Measurements from ENCODE around the gene TTYH3.

TTYH3 gene

DNA sequence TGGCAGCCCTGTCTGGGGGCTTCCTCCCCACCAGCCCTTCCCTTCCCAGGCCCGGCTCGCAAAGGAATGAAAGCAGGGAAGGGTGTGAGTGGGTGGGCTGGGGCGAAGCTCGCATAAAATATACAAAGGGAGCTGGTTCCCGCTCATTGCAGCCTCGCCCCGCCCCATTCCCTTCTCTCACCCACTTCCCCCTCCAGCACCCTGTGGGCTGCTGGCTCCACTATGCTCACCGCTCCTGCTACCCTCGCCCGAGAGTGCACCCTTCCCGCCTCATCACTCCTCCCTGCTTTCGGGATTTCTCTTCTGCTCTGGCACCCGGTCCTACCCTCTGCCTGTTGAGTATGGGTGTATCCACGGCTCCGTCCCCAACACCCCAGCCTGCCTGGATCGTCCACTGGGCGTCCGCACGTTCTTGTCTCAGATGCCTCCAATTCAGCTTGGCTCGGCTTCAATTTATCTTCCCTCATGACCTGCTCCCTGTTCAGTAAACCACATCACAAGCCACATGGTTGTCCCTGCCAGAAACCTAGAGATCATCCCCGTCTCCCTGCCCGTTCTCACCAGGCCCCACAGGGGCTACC is 14.4 kb upstream of the TTYH3 start:
- no peak for DNase-seq

DNA sequence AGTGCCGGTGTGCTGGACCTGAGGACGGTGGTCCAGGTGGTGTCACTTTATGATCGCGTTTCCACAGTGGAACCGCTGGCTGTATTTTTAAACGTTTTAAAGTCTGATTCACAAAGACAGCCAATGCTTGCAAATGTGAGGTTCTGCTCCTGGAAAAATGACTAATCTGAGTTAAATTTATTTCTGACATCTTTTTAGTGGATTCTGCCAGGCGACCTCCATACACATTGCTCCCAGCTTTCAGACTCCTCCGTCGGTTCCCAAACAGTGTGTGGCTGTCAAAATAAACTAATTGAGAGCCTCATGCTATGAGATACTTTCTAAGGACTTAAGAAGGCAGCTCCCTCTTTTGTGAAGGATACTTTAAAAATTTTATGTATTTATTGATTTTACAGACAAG is 12.7 kb upstream of the TTYH3 start:
- no peak for DNase-seq

DNA sequence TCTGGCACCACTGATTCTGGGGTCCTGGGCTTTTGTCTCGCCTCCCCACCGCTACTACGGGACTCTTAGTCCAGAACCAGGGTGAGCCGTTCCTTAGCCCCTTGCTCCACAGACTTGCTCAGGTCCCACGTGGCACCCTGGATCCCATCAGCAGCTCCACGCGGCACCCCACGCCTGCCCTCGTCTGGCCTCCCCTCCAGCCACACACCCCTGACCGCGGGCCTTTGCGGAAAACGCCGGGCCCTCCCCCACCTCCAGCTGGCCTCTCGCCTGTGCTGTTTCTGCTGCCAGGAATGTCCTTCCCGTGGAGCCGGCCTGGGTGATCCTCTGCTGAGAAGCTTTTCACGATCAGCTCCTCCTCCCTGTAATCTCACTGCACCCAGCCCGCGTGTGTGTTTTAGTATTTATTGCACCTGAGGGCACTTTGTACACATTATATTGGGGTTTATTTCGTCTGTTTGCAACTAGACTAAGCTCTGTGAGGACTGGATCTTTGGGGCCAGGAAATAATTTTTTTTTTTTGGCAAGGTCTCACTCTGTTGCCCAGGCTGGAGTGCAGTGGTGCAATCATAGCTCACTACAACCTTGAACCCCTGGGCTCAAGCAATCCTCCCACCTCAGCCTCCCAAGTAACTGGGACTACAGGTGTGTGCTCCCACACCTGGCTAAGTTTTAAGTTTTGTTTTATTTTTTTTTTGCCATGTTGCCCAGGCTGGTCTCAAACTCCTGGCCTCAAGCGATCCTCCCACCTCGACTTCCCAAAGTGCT is 10.5 kb upstream of the TTYH3 start:
- no peak for DNase-seq

DNA sequence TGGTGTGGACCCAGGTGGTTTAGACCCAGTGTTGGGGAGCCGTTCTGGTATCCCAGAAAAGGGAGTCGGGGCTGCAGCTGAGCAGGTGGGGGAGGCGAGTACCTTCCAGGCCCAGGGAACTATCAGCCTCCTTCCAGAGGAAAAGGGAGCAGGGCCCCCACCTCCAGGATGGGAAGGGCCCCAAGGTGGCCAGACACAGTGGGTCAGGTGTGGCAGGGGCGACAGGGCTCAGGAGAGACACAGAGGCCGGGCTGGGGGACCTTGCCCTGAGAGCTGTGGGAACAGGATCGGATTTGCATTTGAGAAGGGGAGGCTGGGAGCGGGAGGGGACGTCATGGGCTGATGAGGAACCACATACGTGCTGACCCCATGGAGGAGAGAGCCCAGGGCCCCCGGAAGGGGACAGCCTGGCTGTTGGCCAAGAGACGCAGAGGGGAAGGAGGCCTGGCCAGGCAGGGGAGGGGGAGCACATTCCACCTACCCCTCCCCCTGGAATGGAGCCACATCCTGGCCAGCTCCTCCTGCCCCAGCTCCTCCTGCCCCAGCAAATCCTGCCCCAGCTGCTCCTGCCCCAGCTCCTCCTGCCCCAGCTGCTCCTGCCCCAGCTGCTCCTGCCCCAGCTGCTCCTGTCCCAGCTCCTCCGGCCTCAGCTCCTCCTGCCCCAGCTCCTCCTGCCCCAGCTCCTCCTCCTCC is 9.7 kb upstream of the TTYH3 start:
- DNase-seq = no peak

DNA sequence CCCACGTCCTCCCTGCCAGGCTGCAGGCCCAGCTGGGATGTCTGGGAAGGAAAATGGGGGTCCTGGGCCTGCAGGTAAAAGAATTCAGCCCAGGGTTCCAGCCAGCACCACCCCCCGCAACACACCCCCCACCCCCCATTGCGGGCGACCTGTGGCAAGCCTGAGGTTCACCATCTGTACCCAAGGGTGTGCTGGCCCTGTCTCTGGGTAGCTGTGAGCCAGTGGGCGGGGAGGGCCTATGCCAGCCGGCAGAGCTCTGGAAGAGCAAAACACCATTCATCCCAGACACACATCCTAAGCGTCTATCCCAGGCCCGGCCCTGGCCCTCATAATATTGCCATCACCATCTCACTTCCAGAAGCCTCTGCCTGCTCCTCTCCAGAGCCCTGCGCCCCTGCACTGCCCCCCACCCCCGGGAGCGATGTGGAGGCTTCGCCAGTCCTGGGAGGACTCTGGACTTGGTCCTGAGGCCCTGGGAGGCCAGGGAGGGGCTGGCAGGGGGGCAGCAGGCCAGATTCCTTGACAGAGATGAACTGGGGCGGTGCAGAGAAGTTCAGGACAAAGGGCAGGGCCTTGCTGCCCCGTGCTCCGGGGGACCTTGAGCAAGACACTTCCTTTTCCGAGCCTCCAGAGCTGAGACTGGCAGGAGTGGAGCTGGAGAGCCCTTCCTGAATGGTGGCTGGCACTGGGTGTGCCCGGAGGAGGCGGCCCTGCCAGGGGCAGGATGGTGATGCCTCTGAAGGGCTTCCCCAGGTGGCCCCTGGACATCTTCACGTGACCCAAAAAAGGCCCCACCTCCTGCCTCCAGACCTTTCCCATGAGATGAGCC is 8.7 kb upstream of the TTYH3 start:
- no peak for DNase-seq

DNA sequence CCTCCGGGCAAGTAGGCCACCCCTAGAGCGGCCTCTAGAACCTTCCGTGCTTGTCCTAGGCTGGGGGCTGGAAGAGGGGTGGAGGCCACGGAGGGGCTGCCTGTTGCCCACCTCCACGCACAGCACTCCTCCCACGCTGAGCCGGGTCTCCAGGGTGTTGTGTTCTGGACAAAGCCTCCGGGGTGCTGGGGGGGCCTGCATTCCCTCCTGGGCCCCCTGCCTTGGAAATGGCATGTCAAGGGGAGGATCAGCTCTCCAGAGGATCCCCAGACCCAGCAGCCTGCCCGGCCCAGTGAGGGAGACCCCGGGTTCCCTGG is 8.1 kb upstream of the TTYH3 start:
- DNase-seq = no peak

DNA sequence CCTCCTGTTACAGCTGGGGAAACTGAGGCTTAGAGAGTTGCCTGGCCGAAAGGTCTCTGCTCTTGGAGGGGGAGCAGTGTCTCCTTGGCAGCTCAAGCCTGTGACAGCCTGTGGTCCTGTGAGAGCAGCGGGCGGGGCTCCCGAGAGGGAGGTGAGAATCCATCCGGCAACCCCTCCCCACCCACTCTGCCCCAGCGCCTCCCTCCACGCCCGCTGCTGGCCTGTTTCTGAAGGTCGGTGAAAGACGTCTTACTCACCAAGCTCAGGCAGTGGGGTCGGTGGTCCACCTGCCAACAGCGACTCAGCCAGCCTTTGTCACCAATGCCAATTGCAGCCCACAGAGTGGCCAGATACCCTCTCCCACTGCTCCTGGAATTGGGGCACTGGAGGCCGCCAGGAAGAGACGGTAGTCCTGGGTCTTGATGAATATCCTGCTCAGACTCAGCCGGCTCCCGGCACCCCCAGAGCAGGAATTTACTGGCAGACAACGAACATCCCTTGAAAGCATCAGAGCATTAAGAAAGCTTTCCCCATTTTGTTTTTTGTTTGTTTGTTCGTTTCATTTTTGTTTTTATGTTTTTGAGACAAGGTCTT is 7.4 kb upstream of the TTYH3 start:
- DNase-seq = no peak

DNA sequence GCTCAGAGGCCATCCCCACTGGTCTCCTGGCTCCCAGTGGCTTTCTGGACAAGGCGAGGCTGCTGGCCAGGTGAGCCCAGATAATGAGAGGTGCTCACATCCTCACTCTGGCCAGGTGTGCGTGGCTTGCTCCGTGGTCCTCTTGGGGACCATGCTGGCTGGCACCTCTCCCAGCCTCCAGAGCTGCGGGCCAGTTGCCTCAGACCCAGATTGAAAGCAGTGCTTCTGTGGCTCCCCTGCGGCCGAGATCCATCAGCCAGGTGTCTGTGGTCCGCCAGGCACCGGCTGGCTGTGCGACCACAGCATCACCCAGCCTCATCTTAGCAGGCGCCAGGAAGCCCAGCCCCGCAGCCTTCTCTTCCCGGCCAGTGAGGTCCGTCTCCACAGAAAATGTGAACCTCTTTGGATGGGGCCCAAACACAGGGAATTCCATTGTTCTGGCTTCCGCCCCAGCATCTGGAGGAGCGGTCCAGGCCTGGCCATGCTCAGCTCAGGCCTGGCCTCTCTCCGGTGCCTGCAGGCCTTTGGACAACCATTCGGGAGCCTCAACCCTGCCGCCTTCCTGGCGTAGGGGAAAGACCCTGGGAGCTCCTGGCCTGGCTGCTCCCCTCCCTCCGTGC is 5.2 kb upstream of the TTYH3 start:
- no peak for DNase-seq

DNA sequence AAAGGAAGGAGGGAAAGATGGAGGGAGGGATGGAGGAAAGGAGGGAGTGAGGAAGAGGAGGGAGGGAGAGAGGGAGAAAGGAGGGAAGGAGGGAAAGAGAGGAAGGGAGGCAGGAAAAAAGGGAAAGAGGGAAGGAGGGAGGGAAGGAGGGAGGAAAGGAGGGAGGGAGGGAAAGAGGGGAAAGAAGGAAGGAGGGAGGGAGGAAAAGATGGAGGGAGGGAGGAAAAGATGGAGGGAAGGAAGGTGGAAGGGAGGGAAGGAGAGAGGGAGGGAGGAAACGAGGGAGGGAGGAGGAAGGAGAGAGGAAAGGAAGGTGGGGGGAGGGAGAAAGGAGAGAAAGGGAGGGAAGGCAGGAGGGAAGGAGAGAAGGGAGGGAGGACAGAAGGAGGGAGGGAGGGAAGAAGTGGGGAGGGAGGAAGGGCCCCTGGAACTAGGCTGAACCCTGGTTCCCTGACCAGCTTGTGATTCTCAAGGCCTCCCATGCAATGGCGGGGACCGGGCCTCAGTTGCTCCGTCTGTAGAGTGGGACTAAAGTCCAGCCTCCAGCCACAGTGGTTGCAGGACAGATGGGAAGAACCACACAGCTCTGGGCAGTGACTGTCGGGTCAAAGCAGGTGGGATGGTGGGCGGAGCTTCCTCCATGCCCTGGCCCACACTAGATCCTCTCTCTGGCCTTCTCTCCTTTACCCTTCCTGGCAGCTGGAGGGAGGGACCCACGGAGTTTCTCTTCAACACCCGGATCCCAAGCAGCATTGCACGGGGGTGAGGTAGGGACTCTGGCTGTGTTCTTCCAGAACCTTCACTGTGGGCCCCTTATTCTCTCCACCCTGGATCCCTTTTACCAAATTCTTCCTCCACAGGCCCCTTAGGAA is 4.3 kb upstream of the TTYH3 start:
- DNase-seq = no peak

DNA sequence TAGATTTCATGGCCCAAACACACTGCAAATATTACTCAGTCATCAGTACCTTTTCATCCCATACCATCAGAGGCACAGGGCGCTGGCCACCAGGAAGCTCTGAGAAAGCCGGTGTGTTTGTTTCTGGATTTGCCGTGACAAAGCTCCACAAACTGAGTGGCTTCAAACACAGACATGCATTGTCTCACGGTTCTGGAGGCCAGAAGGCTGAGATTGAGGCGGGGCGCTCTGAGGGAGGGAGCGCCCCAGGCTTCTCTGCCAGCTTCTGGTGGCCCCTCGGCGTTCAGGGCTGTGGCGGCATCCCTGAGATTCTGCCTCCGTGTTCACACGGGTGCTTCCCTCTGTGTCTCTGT is 3.7 kb upstream of the TTYH3 start:
- DNase-seq = no peak

DNA sequence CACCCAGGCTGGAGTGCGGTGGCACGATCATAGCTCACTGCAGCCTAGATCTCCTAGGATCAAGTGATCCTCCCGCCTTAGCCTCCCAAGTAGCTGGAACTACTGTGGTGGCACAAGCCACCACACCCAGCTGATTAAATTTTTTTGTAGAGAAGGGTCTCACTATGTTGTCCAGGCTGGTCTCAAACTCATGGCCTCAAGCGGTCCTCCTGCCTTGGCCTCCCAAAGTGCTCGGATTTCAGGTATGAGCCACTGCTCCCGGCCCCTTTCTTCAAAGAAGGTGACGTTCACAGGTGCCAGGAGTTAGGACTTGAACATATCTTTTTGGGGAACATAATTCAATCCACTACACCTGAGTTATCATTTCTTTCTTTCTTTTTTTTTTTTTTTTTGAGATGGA is 2.9 kb upstream of the TTYH3 start:
- no peak for DNase-seq

DNA sequence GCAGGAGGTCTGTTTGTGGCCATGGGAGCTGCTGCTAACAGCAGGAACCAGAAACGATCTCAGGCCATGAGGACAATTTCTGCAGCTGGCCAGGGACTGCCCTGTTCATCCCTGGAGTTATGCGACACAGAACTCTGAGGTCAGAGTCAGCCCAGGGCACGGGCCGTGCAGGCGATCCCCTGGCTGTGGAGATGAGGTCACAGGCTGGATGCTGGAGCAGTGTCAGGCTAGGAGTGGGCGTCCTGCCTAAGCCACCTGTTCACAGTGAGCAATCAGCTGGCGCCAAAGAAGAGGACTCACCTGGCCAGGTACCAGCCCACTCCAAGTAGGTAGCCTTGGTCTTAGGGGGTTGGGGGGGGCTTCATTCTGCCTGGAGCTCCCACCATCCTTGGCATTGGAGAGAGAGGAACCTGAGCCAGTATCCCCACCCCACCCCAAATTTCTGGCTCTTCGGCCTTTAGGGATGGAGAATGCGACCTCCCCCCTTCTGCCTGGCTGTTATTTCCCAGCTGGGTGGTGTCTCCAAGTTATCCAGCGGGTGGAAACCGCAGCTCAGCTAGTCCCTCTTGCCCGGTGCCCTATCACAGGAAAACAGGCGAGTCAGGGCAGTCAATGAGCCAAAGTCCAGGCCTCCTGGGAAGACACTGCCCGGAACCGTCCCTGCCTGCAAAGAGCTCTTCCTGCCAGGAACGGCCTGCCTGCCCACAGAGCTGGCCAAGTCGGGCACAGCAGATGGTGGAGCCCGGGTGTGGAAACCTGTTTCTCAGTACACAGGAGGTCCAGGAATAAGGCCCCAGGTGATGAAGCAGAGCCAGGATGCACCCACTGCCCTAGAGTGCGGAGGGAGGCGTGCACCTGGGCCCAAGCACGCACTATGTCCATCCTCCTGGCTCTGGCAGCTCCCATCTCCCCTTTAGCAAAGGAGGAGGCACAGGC is 1.8 kb upstream of the TTYH3 start:
- DNase-seq = no peak

DNA sequence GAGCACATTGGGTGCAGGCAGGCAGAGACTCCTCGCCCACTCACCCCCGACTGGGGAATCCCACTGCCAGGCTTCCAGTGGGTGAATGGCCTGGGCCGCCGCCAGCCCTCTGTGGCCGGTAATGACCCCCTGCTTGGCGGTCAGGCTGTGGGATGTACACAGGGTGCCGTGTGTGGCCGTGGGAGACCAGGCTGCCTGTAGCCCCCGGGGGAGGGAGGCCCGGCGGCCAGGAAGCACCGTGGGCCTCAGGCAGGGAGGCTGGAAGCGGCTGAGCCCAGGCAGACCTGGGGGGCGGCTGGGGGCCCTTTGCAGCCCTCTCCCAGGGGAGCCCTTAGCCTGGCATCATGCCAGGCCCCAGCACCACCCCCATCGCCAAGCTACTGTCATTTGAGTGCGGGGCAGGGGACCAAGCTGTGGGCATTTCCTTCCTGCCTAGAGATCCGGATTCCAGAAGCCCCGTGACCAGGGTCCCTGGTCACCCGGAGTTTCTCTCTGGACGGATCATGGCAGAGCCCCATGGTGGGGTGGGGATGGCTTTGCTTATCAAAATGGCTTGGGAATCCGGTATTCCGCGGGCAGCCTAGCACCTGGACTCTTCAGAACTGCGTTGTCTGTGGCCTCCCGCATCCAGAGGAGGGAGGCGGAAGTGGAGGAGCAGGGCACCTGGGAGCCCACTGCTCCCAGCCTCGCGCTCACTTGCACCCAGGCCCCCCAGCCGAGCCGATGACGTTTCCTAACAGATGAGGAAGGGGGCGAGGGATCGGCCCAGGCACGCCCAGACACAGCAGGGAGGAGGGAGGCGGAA is 1.1 kb downstream of the TTYH3 start:
- peak; percentile 57 to 67 for DNase-seq

DNA sequence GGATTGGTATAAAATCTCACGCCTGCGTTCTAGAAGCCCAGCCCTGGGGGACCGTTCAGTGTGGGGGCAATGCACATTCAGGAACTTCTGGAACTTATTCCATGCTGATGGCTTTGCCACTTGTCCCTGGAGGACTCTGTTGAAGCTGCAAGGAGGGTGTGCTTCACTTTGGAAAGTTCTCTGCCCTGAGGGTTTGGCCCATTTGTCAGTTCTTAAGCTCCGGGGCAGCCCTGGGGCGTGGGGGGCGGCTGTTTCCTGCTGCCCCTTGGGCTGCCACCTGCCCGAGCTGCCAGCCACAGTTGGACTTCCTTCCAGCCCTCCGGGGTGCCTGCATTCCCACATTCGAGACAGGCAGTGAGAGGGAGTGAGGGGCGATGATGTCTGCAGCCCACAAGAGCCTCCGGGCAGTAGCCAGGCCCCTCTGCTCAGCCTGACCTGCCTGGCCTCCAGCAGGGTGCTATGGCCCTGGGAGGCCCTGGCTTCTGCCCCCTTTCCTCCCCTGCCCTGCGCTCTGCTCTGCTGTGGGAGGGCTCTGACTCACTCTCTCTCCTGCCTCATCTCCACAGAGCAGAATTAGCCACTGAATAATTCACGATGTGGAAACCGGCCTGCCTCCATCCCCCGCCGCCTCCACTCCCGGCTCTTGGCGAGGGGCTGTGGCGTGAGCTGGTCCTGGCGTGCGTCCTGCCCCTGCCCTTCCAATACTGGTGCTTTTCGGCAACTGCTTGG is 1.9 kb downstream of the TTYH3 start:
- DNase-seq = peak; percentile 46 to 57

DNA sequence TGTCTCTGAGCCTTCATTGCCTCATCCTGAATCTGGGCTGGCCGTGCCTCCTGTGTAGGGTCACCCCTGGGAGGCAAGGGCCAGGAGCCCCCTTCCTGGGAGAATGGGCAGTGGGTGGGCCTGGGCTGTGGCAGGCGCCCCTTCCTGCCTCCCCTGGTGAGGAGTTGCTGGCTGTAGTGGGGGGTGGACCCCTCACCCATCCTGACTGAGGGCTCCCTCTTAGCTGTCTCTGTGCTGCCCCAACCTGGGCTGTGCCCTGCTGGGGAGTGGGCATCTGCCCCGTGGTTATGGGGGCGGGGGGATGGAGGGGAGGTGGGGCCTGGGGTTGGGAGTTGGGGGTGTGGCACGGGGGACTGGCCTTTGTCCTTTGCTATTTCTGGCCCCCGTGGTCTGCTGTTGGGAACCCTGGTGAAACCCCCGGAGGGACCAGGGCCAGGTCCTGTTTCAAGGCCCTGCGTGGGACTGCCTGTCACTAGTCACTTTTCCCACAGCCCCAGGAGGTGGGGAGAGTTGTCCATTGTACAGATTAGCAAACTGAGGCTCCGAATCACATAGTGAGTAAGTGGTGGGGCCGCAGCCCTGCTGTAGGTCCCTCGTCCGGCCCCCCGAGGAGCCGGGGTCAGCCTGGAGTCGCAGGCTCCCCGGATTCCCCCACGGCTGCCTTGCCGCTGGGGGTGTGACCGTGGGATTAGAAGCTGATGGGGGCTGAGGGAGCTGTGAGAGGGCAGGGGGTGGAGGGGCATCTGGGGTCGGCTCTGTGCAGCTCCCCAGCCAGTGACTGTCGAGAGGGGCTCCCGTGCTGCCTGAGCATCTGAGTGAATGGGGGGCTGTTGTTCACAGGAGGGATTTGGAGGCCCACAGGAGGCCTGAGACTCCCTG is 2.7 kb downstream of the TTYH3 start:
- DNase-seq = no peak

DNA sequence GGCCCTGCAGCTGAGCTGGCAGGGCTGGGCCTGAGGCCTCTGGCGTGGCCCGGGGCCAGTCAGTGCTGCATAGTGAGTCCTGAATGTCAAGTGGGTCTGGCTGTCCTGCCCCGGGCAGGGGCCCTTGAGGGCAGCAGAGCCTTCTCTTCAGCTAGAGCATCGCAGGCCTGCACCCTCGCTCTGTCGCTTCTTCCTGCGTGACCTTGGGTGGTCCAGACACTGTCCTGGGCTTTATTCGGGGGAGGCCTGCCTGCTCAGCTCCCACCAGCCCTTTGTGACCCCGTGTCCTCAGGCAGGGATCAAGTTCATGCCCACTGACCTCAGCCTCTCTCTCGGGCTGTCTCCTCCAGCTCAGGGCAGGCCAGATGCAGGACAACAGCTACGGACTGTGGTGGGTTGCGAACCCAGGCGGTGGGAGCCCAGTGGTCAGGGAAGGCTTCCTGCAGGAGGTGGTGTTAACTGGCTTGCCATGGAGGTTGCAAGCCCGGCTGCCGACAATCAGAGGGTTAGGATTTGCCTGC is 3.4 kb downstream of the TTYH3 start:
- DNase-seq = no peak

DNA sequence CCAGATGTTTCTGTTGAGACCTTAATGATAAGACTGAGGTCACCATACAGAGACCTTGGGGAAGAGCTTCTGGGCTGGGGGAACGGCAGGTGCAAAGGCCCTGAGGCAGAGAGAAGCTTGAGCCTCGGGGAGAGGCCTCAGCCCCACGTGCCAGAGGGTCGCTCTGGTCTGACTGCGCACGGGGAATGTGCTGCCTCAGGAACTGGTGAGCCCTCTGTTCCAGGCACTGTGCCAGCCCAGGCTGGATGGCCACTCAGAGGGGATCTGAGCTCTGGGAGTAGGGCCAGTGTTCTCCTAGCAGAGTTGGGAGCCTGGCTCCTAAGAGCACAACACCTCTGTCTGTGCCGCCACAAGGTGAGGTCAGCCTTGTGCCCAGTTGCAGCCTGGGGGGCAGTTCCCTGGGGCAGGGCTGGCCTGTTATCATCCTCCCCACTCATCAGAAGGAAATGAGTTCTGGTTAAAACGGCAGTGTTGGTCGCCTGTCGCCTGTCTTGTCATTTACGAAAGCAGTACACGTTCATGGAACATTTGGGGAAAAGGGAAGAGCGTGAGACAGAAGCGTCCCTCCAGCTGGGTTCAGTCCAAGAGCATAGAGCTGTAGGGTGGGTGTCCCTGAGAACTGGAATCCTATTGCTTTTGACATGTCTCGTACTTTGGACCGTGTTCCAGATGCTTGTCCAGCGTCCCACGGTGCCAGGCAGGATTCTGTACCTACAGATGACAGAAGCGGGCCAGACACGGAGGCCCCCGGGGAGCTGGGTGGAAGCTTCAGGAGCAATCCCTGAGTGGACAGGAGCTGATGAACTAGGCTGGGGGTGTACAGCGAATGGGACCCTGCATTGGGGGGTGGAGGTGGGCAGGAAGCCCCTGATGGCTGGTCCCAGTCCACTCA is 4.3 kb downstream of the TTYH3 start:
- DNase-seq = no peak

All from stimulated activated CD4-positive, alpha-beta T cell treated with anti-CD3 and anti-CD28 coated beads, Interleukin-2, amount 100 ng/mL, for 24 hours (primary cell).